ENCODE measurements around the gene MYO5B.
A peak's percentile ranks its signal among the peaks of the same experiment; 100 is the strongest.

The MYO5B gene

DNA sequence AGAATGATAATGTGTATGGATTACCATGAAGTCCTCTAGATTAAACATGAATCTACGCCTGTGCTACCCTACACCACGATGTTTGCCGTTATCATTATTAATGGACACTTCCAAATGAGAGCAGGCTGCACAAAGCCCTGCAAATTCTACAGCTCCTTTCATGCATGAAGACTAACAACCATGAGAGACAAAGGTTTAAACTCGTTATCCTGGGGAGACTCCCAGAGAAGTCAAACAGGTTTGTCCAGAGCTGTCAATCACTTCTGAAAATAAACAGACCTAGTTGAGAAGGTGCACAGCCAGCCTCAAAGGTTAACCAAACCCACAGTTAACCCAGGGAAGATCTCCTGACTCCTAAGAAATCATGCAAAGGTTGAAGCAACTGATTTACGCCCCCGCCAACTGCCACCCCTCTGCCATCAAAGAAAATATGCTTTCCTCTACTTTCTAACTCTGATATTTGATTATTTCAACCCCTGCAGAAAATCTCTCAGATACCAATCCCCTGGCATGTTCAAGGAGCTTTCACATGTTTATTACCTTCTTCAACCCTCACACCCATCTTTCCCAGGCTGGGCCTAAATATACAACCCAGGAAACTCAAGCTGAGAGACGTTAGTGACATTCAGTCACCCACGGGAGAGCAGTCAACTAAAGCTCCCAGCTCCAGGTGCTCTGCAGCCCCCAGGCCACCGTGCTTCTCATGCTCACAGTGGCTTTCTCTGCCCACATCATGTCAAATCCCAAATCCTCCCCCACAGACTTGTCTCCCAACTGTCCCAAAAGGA is 35.9 kb downstream of the MYO5B start:
- in situ Hi-C loops (cut with HindIII; ENCODE audit: low sequenced_read_pairs): no loop called here
- DNase-seq (ENCODE audit: low read depth, low spot score): no peak
- TF ChIP-seq, protein P1, sequence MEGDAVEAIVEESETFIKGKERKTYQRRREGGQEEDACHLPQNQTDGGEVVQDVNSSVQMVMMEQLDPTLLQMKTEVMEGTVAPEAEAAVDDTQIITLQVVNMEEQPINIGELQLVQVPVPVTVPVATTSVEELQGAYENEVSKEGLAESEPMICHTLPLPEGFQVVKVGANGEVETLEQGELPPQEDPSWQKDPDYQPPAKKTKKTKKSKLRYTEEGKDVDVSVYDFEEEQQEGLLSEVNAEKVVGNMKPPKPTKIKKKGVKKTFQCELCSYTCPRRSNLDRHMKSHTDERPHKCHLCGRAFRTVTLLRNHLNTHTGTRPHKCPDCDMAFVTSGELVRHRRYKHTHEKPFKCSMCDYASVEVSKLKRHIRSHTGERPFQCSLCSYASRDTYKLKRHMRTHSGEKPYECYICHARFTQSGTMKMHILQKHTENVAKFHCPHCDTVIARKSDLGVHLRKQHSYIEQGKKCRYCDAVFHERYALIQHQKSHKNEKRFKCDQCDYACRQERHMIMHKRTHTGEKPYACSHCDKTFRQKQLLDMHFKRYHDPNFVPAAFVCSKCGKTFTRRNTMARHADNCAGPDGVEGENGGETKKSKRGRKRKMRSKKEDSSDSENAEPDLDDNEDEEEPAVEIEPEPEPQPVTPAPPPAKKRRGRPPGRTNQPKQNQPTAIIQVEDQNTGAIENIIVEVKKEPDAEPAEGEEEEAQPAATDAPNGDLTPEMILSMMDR (IDR thresholded peaks at IDR 0.05; ENCODE audit: low read depth, low read length): no peak
- H3K4me3 ChIP-seq (ENCODE audit: low read depth, low read length): no peak overlapping the region

- H3K4me3 ChIP-seq (ENCODE audit: low read depth, low read length): no peak overlapping the region
- DNase-seq (ENCODE audit: low read depth, low spot score): no peak
- in situ Hi-C loops (cut with HindIII; ENCODE audit: low sequenced_read_pairs): no loop called here
- TF ChIP-seq, protein P1 (IDR thresholded peaks at IDR 0.05; ENCODE audit: low read depth, low read length): no peak
Measured at GRCh38 chr18:50155406-50155805, 39.5 kb downstream of the MYO5B start.

DNA sequence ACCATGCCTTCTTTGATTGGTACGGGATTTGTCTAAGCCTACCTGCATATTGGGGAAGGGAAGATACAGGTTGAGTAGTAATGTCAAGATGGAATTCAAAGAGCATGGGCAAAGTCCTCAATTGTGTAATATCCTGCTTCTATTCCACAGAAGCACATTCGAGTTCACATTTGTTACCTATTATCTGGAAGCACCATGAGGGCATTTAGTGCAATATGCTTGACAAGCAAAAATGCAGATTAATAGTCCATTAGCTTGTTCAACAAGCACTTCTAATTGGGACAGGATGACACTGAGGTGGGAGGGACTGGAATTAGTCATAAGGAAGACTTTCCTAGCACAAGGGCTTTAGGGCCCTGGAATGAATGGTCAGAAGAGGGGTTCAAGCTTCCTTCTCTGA is 40.5 kb downstream of the MYO5B start:
- H3K4me3 ChIP-seq (ENCODE audit: low read depth, low read length): no peak overlapping the region
- in situ Hi-C loops (cut with HindIII; ENCODE audit: low sequenced_read_pairs): no loop called here
- no peak for DNase-seq (ENCODE audit: low read depth, low spot score)
- TF ChIP-seq, protein P1 (IDR thresholded peaks at IDR 0.05; ENCODE audit: low read depth, low read length): no peak

- TF ChIP-seq, protein P1 (IDR thresholded peaks at IDR 0.05; ENCODE audit: low read depth, low read length): no peak
- DNase-seq (ENCODE audit: low read depth, low spot score): no peak
Measured at GRCh38 chr18:50152900-50153299, 42.0 kb downstream of the MYO5B start.

DNA sequence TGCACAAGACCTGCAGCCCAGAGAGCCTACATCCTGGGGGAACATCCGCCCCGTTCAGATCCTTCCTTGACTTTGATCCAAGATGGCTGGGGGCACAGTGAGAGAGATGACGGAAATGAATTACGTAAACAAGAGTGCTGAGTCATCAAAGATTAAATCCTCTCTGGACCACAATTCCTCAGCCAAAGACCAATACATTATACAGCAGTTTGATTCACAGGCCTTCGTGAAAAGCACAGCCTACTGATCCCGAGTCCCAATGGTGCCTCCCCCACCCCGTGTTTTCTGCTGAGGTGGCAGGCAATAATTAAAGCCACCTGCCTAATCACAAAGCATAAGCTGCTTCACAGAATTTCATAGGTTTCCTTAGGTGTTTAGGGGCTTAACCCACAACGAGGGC is 43.0 kb downstream of the MYO5B start:
- in situ Hi-C loops (cut with HindIII; ENCODE audit: low sequenced_read_pairs): no loop called here
- no peak overlapping the region for H3K4me3 ChIP-seq (ENCODE audit: low read depth, low read length)
- peak; percentile 13 for DNase-seq (ENCODE audit: low read depth, low spot score)
- TF ChIP-seq, protein P1 (IDR thresholded peaks at IDR 0.05; ENCODE audit: low read depth, low read length): no peak

More at GRCh38 chr18:50152900-50153299, 42.0 kb downstream of the MYO5B start:
- H3K4me3 ChIP-seq (ENCODE audit: low read depth, low read length): no peak overlapping the region
- in situ Hi-C loops (cut with HindIII; ENCODE audit: low sequenced_read_pairs): no loop called here

DNA sequence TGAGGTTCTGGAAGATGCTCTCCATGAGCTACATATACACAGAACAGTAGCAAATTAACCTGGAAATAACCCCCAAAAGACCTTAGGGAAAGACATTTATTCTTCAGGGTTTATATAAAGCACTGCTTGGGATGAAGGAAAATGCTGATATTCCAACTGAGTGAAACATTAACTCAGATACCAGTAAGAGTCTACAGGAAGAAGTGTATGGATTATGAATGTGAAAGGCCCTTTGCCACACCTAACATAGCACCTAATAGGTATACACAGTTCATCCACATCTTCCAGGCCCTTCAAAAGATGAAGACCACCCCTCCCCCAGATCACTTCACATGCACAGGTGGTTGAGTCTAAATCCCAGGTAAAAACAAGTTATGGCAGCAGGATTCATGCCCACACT is 50.4 kb downstream of the MYO5B start:
- DNase-seq (ENCODE audit: low read depth, low spot score): no peak
- TF ChIP-seq, protein P1 (IDR thresholded peaks at IDR 0.05; ENCODE audit: low read depth, low read length): no peak
- in situ Hi-C loops (cut with HindIII; ENCODE audit: low sequenced_read_pairs): no loop called here
- no peak overlapping the region for H3K4me3 ChIP-seq (ENCODE audit: low read depth, low read length)

Data from astrocyte of the spinal cord (primary cell).